ENCODE data around the gene ANP32B.
"Not testable (repeated sequence)": the region's sequence is repeated elsewhere in the genome, so short reads cannot be mapped to it uniquely, and the experiment has no call there.

ANP32B gene

DNA sequence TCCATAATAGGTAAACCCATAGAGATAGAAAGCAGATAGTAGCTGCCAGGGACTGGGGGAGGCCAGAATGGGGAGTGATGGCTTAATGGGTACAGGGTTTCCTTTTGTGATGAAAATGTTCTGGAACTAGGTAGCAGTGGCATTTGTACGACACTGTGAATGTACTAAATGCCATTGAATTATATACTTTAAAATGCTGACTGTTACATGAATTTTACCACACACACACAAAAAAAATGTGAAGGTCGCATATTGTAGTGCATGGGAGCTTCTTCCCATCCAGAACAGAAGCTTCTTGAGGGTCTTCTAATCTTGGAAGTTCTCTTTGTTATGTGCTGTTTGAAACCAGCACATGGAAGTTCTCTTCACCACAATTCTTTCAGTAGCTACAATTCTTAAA lies 19.9 kb upstream of the ANP32B start:
- no peak for DNase-seq (ENCODE audit: low read depth in 3 of 3)

DNA sequence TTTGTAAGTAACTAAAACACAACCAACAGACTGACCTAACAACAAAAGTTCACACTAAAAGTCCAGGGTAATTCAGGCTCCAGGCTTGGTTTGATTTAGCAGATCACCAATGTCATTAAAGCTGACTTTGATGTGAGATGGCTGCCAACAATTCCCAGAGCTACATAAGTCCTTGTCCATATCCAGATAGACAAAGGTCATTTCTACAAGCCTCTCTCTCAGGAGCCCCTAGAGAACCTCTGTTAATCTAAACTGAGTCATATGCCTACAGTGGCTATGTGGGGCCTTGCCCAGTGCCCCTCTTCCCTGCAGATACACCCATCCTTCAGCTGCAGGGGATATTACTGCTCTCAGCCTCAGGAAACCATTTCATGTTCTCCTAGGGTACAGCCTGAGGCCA lies 18.2 kb upstream of the ANP32B start:
- no peak for DNase-seq (ENCODE audit: low read depth in 3 of 3)

GRCh38 chr9:97966493-97966892 lies 16.6 kb upstream of the ANP32B start:
- DNase-seq (ENCODE audit: low read depth in 3 of 3): no peak

DNA sequence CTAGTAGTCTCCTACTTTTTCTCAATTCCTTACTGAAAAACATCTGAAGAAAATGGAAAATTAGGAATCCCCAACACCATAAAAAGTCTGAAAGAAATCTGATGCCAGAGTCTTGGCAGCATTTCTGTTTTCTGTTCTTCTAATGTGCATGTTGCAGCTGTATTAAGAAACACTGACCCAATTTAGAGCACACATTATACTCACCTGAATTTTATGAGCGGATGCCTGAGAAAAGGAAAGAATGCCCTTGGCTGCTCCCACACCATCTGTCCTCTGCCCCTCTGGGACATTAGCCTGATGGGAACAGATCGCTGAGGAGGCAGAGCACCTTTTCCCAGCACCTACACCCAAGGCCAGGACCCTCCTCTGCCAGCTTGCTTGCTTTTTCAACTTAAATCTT lies 14.1 kb upstream of the ANP32B start:
- no peak for DNase-seq (ENCODE audit: low read depth in 3 of 3)

DNA sequence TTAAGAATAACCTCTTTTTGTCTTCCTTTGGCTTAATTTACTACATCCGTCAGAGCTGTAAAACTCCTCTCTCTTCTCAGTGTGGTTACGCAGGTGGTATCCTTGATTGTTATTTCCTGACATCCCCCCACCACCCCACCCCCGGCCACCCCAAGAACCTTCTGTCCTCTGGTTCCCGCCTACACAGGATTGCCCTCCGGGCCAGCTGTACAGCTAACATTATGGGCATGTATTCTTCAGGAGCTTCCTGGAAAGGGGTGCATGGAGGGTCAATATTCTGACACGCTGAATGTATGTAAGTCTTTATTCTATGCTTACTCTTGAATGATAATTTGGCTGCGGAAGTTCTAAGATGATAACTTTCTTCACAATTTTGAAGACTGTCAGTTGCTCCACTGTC lies 13.0 kb upstream of the ANP32B start:
- DNase-seq (ENCODE audit: low read depth in 3 of 3): no peak

GRCh38 chr9:97972753-97973152 lies 10.4 kb upstream of the ANP32B start:
- no peak for DNase-seq (ENCODE audit: low read depth in 3 of 3)

- DNase-seq (ENCODE audit: low read depth in 3 of 3): no peak
Observed at GRCh38 chr9:97975376-97975775, 7.8 kb upstream of the ANP32B start.

GRCh38 chr9:97976633-97977032 lies 6.5 kb upstream of the ANP32B start:
- not testable (repeated sequence) for DNase-seq (ENCODE audit: low read depth in 3 of 3)

DNA sequence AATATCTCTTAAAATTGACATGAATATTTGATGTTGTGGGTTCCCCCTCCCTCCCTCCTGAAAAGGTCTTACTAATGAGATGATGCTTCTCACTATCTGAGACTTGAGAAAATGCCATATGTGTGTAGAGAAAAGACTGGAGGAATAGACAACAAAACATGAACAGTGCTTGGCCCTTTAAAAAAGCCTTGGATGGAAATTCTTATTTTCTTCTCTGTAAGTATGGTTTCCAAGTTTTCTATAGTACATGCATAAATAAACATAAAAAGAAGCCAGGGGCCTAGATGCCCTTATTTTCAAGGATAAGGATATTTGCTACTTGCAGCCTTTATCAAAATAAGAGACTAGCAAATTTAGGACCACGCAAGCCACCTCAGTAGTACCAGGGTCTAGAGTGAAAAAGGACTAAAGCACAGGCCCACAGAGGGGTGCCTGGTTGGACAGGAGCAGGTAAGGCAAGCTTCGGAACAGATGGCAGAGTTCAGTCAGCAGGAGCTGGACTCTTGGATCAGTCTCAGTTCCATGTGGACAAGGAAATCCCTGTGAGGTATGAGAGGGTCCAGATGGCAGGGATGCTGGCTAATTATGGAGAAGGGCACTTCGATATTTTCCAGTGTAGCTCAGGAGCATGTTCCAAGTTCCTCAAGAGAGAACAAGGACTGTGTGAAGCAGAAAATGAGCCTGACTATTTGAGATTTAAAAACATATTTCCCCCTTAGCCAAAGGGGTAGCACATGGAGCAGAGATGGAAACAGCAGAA lies 4.6 kb upstream of the ANP32B start:
- DNase-seq (ENCODE audit: low read depth in 3 of 3): no peak

GRCh38 chr9:97979788-97980478 lies 3.2 kb upstream of the ANP32B start:
- no peak for DNase-seq (ENCODE audit: low read depth in 3 of 3)

GRCh38 chr9:97980479-97980803 lies 2.7 kb upstream of the ANP32B start:
- DNase-seq (ENCODE audit: low read depth in 3 of 3): no peak

- DNase-seq (ENCODE audit: low read depth in 3 of 3): no peak
Observed at GRCh38 chr9:97980918-97981845, 2.0 kb upstream of the ANP32B start.

GRCh38 chr9:97981846-97982682 lies 1.1 kb upstream of the ANP32B start:
- no peak for DNase-seq (ENCODE audit: low read depth in 3 of 3)

DNA sequence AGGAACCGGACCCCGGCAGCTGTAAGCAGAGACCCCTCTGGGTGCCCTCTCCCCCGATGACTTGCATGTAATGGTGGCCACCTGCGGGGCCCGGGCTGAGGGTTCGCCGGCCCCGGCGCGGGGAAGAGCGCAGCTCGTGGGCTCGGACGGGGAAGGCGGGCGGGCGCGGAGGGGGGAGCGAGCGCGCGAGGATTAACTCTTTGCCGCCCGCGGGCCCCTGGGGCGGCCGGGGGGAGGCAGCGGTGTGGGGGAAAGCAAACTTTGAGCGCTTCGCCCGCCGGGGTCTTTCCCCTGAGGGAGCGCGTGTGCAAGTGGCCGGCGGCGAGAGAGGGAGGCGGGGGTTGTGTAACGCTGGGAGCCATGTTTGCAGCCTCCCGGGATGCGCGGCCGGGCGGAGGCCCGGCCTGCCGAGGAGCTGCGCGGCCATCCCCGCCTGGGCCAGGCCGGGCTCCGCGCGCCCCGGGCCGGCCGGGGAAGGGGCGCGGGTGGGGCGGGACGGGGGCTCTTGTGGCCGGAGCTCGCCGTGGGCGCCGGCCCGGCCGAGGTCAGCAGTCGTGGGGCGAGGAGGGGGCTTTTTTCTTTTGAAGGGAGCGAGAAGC lies 547 bp downstream of the ANP32B start:
- peak; percentile 22 to 37 (median 30) for DNase-seq (ENCODE audit: low read depth in 3 of 3)

- DNase-seq (ENCODE audit: low read depth in 3 of 3): peak; percentile 62 to 78 (median 67)
Observed at GRCh38 chr9:97984188-97985057, 1.3 kb downstream of the ANP32B start.

DNA sequence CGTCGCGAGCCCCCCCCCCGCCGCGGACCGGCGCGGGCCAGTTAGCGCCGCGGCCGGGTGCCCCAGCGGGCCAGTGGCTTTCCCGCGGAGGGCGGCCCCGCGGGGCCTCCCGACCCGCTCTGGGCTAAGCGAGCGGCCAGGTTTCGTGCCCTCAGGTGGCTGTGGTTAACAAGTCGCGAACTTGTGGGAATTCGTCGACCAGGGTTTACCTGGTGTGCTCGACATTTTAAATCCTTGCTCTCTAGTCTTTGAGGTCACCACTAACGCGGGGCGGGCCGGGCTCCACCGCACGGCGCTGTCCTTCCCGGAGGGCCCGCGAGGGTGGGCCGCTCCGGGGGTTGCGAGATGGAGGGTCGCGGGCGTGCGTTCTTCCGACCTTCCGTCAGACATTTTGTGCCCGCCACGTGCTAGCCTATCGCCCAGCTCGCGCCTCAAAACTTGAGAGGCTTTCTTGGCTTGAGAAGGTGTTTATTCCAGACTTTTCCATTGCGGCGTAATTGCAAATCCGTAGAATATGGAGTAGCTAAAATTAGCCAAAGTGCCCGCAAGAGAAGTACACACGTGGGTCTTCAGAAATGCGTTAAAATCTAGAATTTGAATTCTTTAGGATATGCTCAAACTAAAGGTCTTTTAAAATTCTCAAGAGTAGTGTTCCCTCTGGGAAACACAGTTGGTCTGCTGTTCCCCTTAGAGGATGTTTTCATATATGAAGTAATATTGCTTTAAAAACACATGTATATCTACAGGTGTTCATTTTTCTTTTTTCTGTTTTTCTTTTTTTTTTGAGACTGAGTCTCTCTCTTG lies 2.1 kb downstream of the ANP32B start:
- DNase-seq (ENCODE audit: low read depth in 3 of 3): peak in 1 of 3 experiments; percentile 44

GRCh38 chr9:97987487-97987886 lies 4.3 kb downstream of the ANP32B start:
- DNase-seq (ENCODE audit: low read depth in 3 of 3): no peak

DNA sequence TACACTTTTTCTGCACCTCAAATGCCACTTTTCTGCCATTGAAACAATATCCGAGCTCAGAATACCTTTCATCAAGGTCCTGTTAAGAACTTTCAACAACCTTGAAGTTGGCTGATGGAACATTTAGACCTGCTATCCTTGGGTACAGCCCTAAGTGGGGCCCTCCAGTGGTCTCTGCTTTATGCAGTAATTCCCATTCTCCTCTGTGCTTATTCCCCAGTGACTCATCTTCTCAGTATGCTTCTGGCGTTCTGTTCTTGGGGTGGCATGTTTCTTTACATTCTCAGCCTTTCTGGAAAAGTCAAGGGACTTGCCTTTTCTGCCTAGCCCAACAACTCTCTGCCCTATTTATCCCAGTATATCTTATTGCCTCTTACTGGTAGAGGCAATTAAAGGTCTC lies 7.1 kb downstream of the ANP32B start:
- no peak for DNase-seq (ENCODE audit: low read depth in 3 of 3)

DNA sequence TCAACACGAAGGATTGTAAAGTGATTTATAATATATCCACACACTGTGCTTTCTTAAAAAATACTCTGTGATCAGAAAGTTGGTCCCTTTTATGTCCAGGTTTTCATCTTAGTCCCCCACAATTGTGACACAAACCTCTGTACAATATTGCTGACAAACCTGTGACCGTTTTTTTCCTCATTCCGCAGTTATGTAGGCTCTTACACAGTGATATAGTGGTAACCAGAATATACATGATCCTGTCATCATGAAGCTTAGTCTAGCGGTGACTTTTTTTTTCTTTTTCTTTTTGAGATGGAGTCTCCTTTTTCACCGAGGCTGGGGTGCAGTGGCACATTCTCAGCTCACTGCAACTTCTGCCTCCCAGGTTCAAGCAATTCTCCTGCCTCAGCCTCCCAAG lies 8.7 kb downstream of the ANP32B start:
- no peak for DNase-seq (ENCODE audit: low read depth in 3 of 3)
